ENCODE measurements around the gene IKZF1.
A peak's percentile ranks its signal among the peaks of the same experiment; 100 is the strongest.

IKZF1 gene

DNA sequence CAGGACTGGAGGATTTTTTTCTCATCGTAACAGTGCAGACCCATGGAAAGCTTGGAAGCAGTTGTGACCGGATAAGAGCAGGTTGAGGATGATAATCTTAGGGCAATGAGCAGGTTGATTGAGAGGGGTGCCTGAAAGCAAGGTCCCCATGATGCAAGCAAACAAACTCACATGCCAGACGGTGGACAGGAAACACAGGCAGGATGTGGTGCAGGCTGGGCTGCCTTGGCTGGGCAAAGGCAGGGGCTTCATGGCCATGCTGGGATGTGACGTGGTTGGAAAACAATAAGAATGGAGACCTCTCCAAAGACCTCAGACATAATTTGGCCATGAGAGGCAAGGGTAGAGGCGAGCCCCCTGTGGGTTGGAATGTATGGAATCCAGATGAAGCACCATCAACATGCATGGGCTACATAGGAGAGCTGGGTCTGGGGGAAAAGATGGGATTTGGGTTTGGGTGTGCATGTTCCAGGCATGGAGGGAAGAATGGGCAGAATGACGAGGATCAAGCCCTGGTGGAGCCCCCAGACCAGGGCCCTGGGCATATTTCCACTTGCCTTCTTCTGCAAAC lies 58.3 kb downstream of the IKZF1 start:
- Histone ChIP-seq H3K4me2 (ENCODE audit: insufficient read depth, low read length, poor library complexity, severe bottlenecking) (no peak overlapping the region), H3K36me3 (replicated peaks in 1 of 2; ENCODE audit: control insufficient read depth in 2 of 2, insufficient read depth in 2 of 2, low read length in 2 of 2) (no peaks in the 10 kb centered on the region), H3K27me3 (ENCODE audit: control insufficient read depth in 3 of 3, insufficient read depth in 3 of 3, low read depth in 1 of 3, low read length in 3 of 3) (no peaks in the 10 kb centered on the region), H4K91ac (ENCODE audit: low read depth, low read length, poor library complexity) (no peak overlapping the region), H2BK12ac (ENCODE audit: low read length) (no peak overlapping the region), H3K9ac (ENCODE audit: low read depth, low read length, poor library complexity) (no peak overlapping the region), H4K8ac (ENCODE audit: low read depth, low read length) (no peak overlapping the region), H3K9me3 (replicated peaks in 1 of 2; ENCODE audit: control insufficient read depth in 2 of 2, insufficient read depth in 1 of 2, low read depth in 1 of 2, low read length in 2 of 2) (no peaks in the 10 kb centered on the region), H3K4me3 (ENCODE audit: low read length in 2 of 2) (no peak overlapping the region), H2BK120ac (ENCODE audit: low read depth, low read length) (no peak overlapping the region), H2AFZ (ENCODE audit: low read length) (no peak overlapping the region), H3K4ac (ENCODE audit: low read length) (no peak overlapping the region), H3K23ac (ENCODE audit: low read depth, low read length, poor library complexity) (no peak overlapping the region), H2BK5ac (ENCODE audit: low read length) (no peak overlapping the region), H3K18ac (ENCODE audit: low read length) (no peak overlapping the region), H3K4me1 (ENCODE audit: control insufficient read depth in 2 of 2, insufficient read depth in 1 of 2, low read depth in 1 of 2, low read length in 2 of 2) (peaks cover 0 to 12% of the 10 kb centered on the region in 2 donors), H2AK5ac (ENCODE audit: low read depth, low read length) (no peak overlapping the region), H2BK15ac (ENCODE audit: low read length) (no peak overlapping the region), H3K79me1 (ENCODE audit: low read depth, low read length) (no peaks in the 10 kb centered on the region), H3K14ac (ENCODE audit: low read length) (no peak overlapping the region), H3K27ac (replicated peaks; ENCODE audit: low read length) (no peak overlapping the region)
- no CpG with 5 or more reads among the region's 6 CpGs for WGBS, 2 donors (ENCODE audit: extremely low coverage in 2 of 2, insufficient read length in 2 of 2, insufficient replicate concordance in 1 of 2)
- DNase-seq (ENCODE audit: low spot score), result no peak

GRCh38 chr7:50363327-50364060 lies 59.0 kb downstream of the IKZF1 start:
- H2BK120ac ChIP-seq (ENCODE audit: low read depth, low read length), result no peak overlapping the region
- H2AFZ ChIP-seq (ENCODE audit: low read length), result no peak overlapping the region
- H3K14ac ChIP-seq (ENCODE audit: low read length), result no peak overlapping the region
- no peak overlapping the region for H2BK5ac ChIP-seq (ENCODE audit: low read length)
- no peaks in the 10 kb centered on the region for H3K27me3 ChIP-seq (ENCODE audit: control insufficient read depth in 3 of 3, insufficient read depth in 3 of 3, low read depth in 1 of 3, low read length in 3 of 3)
- H3K9me3 ChIP-seq (replicated peaks in 1 of 2; ENCODE audit: control insufficient read depth in 2 of 2, insufficient read depth in 1 of 2, low read depth in 1 of 2, low read length in 2 of 2), result no peaks in the 10 kb centered on the region
- H3K18ac ChIP-seq (ENCODE audit: low read length), result no peak overlapping the region
- H3K4me2 ChIP-seq (ENCODE audit: insufficient read depth, low read length, poor library complexity, severe bottlenecking), result no peak overlapping the region
- DNase-seq (ENCODE audit: low spot score), result no peak
- H3K4me1 ChIP-seq (ENCODE audit: control insufficient read depth in 2 of 2, insufficient read depth in 1 of 2, low read depth in 1 of 2, low read length in 2 of 2), result peaks cover 0 to 12% of the 10 kb centered on the region in 2 donors
- WGBS, 2 donors (ENCODE audit: extremely low coverage in 2 of 2, insufficient read length in 2 of 2, insufficient replicate concordance in 1 of 2), result no CpG with 5 or more reads among the region's 7 CpGs
- H3K9ac ChIP-seq (ENCODE audit: low read depth, low read length, poor library complexity), result no peak overlapping the region
- H3K27ac ChIP-seq (replicated peaks; ENCODE audit: low read length), result no peak overlapping the region
- no peak overlapping the region for H3K23ac ChIP-seq (ENCODE audit: low read depth, low read length, poor library complexity)
- no peak overlapping the region for H3K4me3 ChIP-seq (ENCODE audit: low read length in 2 of 2)
- no peak overlapping the region for H4K8ac ChIP-seq (ENCODE audit: low read depth, low read length)
- no peak overlapping the region for H2BK15ac ChIP-seq (ENCODE audit: low read length)
- no peak overlapping the region for H4K91ac ChIP-seq (ENCODE audit: low read depth, low read length, poor library complexity)
- no peaks in the 10 kb centered on the region for H3K36me3 ChIP-seq (replicated peaks in 1 of 2; ENCODE audit: control insufficient read depth in 2 of 2, insufficient read depth in 2 of 2, low read length in 2 of 2)
- no peak overlapping the region for H2BK12ac ChIP-seq (ENCODE audit: low read length)
- no peaks in the 10 kb centered on the region for H3K79me1 ChIP-seq (ENCODE audit: low read depth, low read length)
- H3K4ac ChIP-seq (ENCODE audit: low read length), result no peak overlapping the region
- H2AK5ac ChIP-seq (ENCODE audit: low read depth, low read length), result no peak overlapping the region

- no peaks in the 10 kb centered on the region for H3K27me3 ChIP-seq (ENCODE audit: control insufficient read depth in 3 of 3, insufficient read depth in 3 of 3, low read depth in 1 of 3, low read length in 3 of 3)
- no peak overlapping the region for H2BK12ac ChIP-seq (ENCODE audit: low read length)
- H4K8ac ChIP-seq (ENCODE audit: low read depth, low read length), result no peak overlapping the region
- no peak for DNase-seq (ENCODE audit: low spot score)
- H2BK15ac ChIP-seq (ENCODE audit: low read length), result no peak overlapping the region
- no CpG with 5 or more reads among the region's 3 CpGs for WGBS, 2 donors (ENCODE audit: extremely low coverage in 2 of 2, insufficient read length in 2 of 2, insufficient replicate concordance in 1 of 2)
- no peak overlapping the region for H2BK5ac ChIP-seq (ENCODE audit: low read length)
- H3K4me3 ChIP-seq (ENCODE audit: low read length in 2 of 2), result peak overlapping the region in 1 of 2 donors; percentile 51
- H3K27ac ChIP-seq (replicated peaks; ENCODE audit: low read length), result no peak overlapping the region
- H2AFZ ChIP-seq (ENCODE audit: low read length), result no peak overlapping the region
- H3K4ac ChIP-seq (ENCODE audit: low read length), result no peak overlapping the region
- H2AK5ac ChIP-seq (ENCODE audit: low read depth, low read length), result no peak overlapping the region
- peaks cover 0 to 3% of the 10 kb centered on the region in 2 donors for H3K9me3 ChIP-seq (replicated peaks in 1 of 2; ENCODE audit: control insufficient read depth in 2 of 2, insufficient read depth in 1 of 2, low read depth in 1 of 2, low read length in 2 of 2)
- H4K91ac ChIP-seq (ENCODE audit: low read depth, low read length, poor library complexity), result no peak overlapping the region
- no peak overlapping the region for H3K4me2 ChIP-seq (ENCODE audit: insufficient read depth, low read length, poor library complexity, severe bottlenecking)
- H3K79me1 ChIP-seq (ENCODE audit: low read depth, low read length), result no peaks in the 10 kb centered on the region
- H3K36me3 ChIP-seq (replicated peaks in 1 of 2; ENCODE audit: control insufficient read depth in 2 of 2, insufficient read depth in 2 of 2, low read length in 2 of 2), result no peaks in the 10 kb centered on the region
- no peak overlapping the region for H3K14ac ChIP-seq (ENCODE audit: low read length)
- H2BK120ac ChIP-seq (ENCODE audit: low read depth, low read length), result no peak overlapping the region
- H3K23ac ChIP-seq (ENCODE audit: low read depth, low read length, poor library complexity), result no peak overlapping the region
- no peak overlapping the region for H3K18ac ChIP-seq (ENCODE audit: low read length)
- H3K9ac ChIP-seq (ENCODE audit: low read depth, low read length, poor library complexity), result no peak overlapping the region
- H3K4me1 ChIP-seq (ENCODE audit: control insufficient read depth in 2 of 2, insufficient read depth in 1 of 2, low read depth in 1 of 2, low read length in 2 of 2), result peaks cover 0 to 9% of the 10 kb centered on the region in 2 donors
Measured at GRCh38 chr7:50364645-50365044, 60.1 kb downstream of the IKZF1 start.

GRCh38 chr7:50366311-50366710 lies 61.8 kb downstream of the IKZF1 start:
- Histone ChIP-seq H4K91ac (ENCODE audit: low read depth, low read length, poor library complexity) (no peak overlapping the region), H2BK5ac (ENCODE audit: low read length) (no peak overlapping the region), H4K8ac (ENCODE audit: low read depth, low read length) (no peak overlapping the region), H2AK5ac (ENCODE audit: low read depth, low read length) (no peak overlapping the region), H3K36me3 (replicated peaks in 1 of 2; ENCODE audit: control insufficient read depth in 2 of 2, insufficient read depth in 2 of 2, low read length in 2 of 2) (no peaks in the 10 kb centered on the region), H2AFZ (ENCODE audit: low read length) (no peak overlapping the region), H3K4me2 (ENCODE audit: insufficient read depth, low read length, poor library complexity, severe bottlenecking) (no peak overlapping the region), H3K4ac (ENCODE audit: low read length) (no peak overlapping the region), H3K27ac (replicated peaks; ENCODE audit: low read length) (no peak overlapping the region), H3K9ac (ENCODE audit: low read depth, low read length, poor library complexity) (no peak overlapping the region), H3K4me1 (ENCODE audit: control insufficient read depth in 2 of 2, insufficient read depth in 1 of 2, low read depth in 1 of 2, low read length in 2 of 2) (peaks cover 0 to 2% of the 10 kb centered on the region in 2 donors), H3K23ac (ENCODE audit: low read depth, low read length, poor library complexity) (no peak overlapping the region), H3K18ac (ENCODE audit: low read length) (no peak overlapping the region), H3K14ac (ENCODE audit: low read length) (no peak overlapping the region), H3K4me3 (ENCODE audit: low read length in 2 of 2) (no peak overlapping the region), H2BK15ac (ENCODE audit: low read length) (no peak overlapping the region), H3K9me3 (replicated peaks in 1 of 2; ENCODE audit: control insufficient read depth in 2 of 2, insufficient read depth in 1 of 2, low read depth in 1 of 2, low read length in 2 of 2) (peaks cover 0 to 3% of the 10 kb centered on the region in 2 donors), H3K27me3 (ENCODE audit: control insufficient read depth in 3 of 3, insufficient read depth in 3 of 3, low read depth in 1 of 3, low read length in 3 of 3) (no peaks in the 10 kb centered on the region), H3K79me1 (ENCODE audit: low read depth, low read length) (no peaks in the 10 kb centered on the region), H2BK12ac (ENCODE audit: low read length) (no peak overlapping the region), H2BK120ac (ENCODE audit: low read depth, low read length) (no peak overlapping the region)
- no peak for DNase-seq (ENCODE audit: low spot score)
- WGBS, 2 donors (ENCODE audit: extremely low coverage in 2 of 2, insufficient read length in 2 of 2, insufficient replicate concordance in 1 of 2), result no CpG with 5 or more reads among the region's 2 CpGs
